ENCODE data around the gene ATP6V1F.

The ATP6V1F gene, protein sequence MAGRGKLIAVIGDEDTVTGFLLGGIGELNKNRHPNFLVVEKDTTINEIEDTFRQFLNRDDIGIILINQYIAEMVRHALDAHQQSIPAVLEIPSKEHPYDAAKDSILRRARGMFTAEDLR

DNA sequence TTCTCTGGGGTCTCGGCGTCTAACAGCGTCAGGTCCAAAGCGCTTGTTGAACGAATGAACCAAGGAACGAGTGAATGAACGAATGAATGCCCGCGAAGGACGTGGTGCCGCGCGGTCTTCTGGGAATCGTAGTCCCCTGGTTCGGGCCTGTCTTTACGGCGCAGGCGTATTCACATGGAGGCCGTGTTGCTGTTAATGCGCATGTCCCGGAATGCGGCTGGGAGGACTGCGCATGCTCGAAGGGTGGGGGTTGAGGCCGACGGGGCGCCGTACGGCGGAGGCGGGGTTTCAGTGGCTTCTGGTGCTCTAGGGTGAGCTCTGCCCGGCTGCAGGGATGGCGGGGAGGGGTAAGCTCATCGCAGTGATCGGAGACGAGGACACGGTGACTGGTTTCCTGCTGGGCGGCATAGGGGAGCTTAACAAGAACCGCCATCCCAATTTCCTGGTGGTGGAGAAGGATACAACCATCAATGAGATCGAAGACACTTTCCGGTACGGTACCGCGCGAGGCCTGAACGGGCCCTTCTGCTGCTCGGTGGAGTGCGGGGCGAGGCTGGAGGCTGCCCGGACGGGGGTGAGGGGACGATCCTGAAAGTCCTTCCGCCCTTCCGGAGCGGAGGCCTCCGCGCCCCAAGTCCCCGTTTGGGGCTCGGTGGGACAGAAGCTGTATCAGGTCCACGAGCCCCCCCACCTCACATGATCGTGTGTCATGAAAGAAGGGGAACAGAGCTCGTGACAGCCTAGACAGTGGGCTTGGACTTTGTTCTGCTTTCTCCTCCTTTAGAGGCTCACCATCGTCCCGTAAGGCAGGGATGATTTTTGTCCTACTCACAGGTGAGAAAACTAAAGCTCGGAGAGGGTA lies at the start of gene ATP6V1F:
TSS of gene ATP6V1F (plus strand) at position 286 of the 862 bp plus-strand sequence. CDS start at position 335, 49 bp downstream.
- DNase-seq, result peak; percentile 99

DNA sequence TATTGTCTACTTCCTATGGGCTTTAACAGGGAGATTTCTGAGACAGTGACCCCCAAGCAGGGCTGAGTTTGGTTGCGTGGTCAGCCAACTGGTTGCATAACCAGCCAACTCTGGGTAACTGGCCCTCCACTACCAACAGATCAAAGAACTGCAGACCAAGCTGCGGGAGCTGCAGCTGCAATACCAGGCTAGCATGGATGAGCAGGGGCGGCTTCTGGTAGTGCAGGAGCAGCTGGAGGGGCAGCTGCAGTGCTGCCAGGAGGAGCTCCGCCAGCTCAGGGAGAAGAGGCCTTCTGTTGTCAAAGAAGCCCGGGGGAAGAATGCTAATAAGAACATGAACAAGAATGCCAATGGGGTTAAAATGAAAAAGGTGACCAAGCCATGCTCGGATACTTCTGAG lies 48.2 kb upstream of the ATP6V1F start:
- no peak for DNase-seq

DNA sequence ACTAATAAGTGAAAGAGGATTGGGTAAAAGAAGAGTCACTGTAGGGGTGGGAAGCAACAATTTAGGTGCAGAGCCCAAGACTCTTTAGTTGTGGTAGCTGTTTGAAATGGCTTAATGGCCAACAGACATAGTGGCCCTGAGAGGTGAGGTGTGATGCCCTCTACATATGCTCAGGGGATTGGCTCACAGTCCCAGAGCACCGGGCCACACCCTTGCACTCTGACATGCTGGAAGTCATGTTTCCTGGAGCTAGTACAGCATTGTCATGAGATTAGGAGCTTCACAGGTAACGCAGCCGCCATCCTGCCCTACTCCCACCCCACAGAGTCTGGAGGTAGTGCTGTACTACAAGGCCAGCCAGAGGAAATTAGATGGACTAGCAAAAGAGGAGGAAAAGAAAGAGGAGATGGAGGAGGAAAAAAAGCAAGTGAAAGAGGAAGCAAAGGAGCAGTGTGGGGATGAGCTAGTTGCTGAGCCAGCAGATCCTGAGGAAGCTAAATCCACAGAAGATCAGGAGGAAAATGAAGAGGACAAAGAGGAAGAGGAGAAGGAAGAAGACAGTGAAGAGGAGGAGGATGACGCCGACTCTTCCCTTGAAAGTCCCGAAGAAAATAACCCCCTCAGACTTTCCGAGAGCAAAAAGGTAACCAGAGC lies 47.2 kb upstream of the ATP6V1F start:
- no peak for DNase-seq

DNA sequence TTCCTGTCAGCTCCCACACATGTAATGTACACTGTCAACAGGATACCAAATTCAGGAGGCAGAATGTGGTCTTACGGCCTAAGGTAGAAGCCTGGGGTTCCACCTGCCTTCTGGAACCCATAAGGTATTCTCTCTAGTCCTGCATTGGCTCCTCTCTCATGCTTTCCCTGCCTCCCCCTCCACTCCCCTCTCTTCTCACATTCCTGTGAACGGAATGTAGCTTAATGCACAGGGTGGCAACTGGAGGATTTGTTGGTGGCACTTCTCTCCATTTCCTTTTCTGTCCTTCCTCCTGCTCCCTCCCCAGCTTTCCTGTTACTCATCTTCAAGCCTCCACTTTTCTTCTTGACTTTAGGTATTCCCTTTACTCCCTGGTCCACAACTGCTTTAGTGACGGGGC lies 44.0 kb upstream of the ATP6V1F start:
- DNase-seq, result no peak

DNA sequence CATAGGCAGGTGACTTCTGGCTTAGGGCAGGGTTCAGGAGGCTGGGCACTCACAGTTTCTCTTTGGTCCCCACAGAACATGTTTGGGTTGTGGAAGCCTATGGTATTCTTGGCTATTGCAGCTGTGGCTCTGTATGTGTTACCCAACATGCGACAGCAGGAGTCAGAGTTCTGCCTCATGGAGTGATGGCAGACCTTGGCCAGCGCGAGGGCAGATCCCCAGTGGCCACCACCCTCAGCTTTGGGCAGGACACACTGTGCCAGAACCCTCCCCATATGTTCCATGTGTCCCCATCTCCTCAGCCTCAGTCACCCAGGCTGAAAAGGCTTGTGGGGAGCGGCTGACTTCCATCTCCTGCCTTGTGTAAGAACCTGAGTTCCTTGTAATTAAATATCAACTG lies 40.9 kb upstream of the ATP6V1F start:
- DNase-seq, result no peak

DNA sequence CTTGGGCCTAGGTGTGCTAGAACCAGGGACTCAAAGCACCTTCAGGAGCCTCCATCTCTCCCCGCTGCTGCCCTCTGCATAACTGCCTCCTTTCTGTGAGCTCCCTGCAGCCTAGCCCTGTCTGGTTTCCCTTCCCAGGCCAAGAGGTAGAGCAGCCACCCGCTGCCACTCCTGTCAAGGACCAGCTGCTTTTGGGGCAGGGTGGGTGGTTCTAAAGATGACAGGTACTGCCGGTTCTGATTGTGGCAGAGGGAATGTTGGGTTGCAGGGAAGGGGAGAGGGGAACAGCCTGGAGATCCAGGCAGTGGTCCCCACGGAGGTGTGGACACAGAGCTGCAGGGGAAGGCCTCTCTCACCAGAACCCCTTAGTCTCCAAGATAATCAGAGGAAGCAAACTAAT lies 36.1 kb upstream of the ATP6V1F start:
- no peak for DNase-seq

DNA sequence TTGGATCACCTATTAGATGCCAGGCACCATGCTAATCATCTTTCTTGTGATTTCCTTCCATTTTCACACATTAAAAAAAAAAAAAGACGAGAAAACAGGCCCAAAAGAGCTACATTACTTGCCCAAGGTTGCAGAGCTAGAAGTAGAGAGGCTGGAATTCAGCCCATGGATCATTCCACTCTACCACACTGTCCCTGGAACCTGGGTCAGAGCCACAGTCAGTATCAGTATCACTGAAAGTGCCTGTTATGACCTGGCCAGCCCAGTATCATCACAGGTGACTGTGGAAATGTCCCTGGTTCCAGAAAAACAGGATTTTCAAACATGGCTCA lies 35.8 kb upstream of the ATP6V1F start:
- DNase-seq, result no peak

DNA sequence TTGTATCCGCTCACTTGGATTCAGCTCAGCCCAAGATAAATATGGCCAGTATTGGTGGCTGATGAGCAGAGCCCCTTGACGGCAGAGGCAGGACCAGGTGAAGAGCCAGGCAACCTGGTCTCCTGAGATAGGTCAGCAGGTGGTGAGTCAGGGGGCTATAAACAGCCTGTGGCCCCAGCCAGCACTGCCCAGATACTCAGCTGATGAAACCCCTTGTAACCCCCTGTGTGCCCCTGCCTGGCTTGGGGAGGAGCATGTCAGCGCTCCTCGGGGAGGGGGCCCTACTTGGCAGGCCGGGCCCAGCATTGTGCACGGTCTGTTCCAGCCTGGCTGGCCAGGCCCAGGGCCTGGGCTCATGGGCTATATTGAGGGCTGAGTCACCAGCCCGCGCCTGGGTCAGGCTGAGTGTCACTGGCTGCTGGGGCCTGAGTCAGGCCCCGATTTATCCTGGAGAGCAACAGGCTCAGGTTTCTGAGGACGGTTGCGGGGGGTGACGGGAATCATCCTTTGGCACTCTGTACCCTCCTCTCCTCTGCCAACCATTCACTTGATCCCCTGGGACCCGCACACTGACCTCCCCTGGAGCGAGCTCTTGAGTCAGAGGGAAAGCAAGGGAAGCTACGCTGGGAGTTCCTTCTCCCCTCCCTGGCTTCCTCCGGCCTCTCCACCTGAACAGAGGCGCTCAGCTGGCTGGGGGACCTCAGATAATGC lies 35.3 kb upstream of the ATP6V1F start:
- DNase-seq, result no peak

DNA sequence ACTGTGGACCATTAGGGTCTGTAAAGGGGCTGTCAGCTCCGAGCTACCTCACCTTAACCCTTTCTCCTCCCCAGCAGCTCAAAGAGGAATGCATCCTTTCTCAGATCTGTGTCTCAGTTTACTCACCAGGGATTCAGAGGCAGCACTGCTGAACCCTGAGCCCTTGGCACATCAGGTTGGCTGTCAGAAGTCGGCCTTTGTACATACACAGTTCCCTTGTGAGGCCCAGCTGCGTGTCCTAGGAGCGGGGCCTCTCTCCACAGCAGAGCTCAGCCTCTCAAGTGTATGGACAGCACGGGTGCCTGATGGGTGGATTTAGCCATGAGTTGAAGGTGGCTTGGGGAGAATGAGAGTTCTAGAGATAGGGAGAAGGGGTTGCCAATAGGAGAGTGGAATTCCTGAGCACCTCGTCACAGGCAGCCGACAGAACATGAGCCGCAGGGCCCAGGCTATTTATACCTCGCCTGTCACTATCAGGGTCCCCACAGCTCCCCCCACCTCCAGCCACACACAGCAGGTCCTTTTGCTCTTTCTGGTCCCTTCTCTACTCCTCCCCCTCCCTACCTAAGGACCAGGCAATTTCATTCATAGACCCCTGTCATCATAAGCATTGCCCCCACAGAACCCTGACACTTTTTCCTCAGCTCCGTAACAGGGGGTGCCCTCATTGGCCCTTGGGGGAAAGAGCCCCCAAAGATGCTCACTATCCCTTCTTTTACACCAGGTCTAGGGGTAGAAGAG lies 34.5 kb upstream of the ATP6V1F start:
- DNase-seq, result no peak

DNA sequence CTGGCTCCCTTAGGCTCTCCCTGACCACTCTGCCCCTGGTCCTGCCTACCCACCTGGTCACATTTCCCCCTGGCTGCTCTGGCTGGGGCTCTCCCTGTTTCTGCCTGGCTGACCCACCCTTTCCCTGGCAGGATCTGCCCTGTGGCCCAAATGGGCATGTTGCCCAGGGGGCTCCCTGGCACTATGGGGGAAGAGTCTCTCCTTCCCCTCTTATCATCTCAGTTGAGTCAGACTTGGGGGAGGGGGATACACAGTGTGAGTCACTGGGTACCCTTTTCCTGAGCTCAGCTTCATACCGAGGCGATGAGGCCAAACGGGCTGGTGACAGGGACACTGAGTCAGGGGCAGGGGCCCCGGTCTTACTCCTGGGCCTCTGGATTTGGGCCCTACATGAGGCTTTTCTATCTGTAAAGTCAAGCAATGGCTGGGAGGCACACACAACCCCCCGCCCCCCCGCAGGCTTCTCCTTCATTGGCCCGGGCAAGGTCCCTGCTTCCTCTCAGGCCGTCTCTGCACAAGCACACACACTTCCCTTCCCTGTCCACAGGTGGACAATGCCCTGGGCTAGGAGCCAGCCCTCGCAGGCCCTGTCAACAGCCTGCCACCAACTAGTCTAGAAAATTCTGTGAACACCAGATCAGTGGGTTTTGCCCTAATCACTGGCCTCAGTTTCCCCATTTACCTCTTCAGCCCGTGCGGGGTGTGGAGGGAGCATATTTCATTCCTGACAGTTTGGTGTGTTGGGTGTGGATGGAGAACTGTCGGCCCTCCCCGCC lies 33.1 kb upstream of the ATP6V1F start:
- no peak for DNase-seq

DNA sequence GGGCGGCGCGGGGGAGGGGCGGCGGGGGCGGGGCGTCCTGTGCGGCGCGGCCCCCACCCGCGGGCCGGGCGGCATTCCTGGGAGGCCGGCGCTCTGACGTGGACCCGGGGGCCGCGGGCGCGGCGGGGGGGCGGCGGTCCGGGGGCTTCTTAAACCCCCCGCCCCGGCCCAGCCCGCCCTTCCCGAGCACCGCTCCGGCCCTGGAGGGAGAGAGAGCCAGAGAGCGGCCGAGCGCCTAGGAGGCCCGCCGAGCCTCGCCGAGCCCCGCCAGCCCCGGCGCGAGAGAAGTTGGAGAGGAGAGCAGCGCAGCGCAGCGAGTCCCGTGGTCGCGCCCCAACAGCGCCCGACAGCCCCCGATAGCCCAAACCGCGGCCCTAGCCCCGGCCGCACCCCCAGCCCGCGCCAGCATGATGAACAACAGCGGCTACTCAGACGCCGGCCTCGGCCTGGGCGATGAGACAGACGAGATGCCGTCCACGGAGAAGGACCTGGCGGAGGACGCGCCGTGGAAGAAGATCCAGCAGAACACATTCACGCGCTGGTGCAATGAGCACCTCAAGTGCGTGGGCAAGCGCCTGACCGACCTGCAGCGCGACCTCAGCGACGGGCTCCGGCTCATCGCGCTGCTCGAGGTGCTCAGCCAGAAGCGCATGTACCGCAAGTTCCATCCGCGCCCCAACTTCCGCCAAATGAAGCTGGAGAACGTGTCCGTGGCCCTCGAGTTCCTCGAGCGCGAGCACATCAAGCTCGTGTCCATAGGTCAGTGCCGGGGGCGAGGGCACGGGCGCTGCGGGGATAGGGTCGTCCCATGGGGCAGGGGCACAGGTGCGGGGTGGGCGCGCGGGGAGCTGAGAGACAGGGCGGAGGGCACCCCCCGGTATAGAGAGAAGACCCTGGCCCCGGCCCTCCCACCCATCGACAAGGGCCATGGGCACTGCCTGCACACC lies 32.2 kb upstream of the ATP6V1F start, which contains the start of gene FLNC:
TSS of gene FLNC (plus strand) at position 176 of the 947 bp plus-strand sequence. CDS start at position 408, 232 bp downstream.
- peak; percentile 56 for DNase-seq

DNA sequence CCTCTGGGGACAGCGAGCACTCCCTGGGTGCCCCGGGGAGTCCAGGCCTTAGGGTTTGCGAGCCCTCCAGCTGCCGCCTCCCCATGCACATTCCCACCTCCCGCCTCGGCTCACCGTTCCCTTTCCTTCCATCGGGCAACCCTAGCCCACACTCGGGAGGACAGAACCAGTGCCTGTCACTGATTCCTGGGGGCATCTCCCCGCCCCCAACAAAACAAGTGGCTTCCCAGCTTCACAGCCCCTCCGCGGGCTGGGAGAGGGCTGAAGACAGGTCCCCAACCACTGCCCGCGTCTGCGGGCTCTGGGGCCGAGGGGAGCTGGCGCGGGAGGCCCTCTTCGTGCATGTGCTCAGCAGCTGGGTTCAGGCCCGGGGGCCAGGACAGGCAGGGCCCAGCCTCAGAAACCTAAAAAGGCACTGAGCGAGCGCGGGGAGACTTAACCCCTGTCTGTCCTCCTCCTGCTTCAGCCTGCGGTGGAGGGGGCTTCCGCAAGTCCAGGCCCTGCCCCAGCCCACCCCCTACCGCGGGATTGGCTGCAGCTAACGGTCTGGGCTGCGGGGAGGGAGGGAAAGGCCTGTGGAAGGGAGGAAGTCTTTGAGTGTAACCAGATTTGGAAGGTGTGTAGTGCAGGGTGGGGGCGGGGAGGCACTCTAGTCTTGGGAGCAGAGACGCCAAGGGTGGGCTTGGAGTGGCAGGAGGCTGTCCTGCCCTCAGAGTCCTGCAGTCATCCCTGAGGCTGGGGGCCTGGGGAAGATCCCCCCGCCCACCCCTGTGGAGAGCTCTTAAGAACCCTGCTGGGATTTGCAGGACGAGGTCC lies 31.3 kb upstream of the ATP6V1F start:
- peak; percentile 26 for DNase-seq

DNA sequence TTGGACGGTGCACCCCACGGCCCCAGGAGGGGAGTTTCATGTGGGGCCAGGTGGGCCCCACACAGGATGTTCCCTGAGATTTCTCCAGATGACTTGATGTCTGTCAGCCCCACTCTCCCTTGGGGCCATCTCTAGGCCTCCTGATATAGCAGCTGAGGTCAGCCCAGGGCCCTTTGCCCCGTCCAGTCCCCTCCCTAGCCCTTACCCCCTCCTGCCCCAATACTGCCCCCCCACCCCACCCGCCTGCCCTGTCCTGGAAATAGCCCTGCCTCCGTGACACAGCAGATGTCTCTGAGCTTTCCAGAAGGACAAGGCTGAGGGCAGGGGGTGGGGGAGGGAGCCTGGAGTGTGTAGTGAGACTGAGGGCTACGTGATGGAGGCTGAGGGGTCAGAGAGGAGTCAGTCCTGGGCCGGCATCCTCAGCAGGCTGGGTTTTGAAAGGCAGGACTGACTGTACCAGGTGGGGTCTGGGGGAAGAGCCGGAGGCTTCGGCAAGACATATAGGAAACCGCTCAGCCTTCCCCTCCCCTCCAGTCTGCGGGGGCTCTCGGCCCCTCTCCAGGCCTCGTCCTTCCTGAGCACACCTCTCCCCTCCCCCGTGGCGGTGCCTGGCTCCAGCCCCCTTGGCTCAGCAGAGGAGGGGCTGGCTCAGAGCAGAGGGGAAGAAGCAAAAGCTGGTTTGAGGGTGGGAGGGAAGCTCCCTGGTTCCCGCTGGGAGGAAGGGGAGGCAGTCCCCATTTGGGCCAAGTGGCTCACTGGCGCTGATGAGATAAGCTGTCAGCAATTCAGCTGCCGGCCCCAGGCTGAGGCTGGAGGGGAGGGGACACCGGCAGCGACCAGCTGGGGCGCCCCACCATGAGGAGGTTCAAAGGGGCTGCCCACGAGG lies 30.4 kb upstream of the ATP6V1F start:
- DNase-seq, result no peak

DNA sequence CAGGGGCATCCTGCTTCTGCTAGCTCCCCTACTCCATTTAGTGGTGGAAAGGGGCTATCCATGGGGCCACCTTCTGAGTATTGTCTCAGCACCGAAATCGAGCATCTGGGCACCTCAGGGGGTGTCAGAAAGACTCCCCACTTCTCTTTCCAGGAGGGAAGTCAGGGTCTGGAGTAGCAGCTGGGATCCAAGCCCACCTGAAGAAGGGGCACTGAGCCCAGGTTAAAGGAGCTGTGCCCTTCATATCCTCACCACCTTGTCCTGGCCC lies 29.8 kb upstream of the ATP6V1F start:
- no peak for DNase-seq

DNA sequence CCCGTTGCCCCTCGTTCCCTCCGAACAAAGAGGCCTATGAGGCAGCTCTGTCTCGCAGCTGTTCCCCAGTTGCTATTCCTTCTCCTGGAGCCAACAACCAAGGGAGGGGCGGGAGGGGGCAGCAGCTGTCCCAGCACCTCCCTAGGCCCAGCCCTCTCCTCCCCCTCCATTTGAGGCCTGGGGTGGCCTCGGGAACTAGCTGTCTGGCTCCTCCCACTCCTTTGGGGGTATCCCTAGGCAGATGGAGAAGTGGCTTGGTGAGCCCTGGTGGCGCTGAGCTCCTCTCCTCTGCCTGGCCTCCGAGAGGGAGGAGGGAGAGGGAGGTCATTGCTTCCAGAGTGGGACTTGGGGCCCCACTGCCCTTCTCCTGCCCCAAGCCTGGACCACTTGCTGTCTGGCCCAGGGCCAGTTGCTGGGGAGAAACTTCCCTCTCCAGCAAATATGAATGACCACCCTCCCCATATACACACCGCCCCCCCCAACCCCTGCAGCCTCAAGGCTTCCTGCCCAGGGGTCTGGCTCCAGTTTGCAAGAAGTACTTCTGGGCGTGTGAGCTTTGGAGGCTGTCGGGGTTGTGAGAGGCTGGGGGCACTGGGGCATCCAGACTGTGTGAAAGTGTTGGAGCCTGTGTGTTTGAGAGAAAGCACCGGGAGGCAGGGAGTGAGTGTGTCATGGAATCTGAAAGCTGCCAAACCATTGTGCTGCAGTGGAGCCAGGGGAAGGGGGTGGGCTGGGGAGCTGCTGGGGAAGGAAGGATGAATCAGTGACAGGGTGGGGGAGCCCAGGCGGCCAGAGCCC lies 29.3 kb upstream of the ATP6V1F start:
- DNase-seq, result no peak

DNA sequence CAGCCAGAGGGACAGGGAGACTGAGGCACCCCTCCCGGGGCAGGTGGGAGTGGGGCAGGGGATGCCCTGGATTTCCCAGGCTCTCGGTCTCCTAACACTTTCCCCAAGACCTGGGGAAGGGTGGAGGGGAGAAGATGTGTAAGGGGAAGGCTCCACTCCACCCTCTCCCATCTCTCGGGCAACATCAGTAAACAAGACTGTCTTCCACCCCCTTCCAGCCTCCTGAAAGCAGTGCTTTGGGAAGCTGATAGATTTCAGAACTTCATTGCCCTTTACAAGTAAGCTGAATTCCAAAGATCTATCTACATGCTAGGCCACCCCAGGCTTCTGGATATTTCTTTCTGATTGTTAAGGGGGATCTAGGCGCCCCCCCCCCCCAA lies 28.7 kb upstream of the ATP6V1F start:
- no peak for DNase-seq

DNA sequence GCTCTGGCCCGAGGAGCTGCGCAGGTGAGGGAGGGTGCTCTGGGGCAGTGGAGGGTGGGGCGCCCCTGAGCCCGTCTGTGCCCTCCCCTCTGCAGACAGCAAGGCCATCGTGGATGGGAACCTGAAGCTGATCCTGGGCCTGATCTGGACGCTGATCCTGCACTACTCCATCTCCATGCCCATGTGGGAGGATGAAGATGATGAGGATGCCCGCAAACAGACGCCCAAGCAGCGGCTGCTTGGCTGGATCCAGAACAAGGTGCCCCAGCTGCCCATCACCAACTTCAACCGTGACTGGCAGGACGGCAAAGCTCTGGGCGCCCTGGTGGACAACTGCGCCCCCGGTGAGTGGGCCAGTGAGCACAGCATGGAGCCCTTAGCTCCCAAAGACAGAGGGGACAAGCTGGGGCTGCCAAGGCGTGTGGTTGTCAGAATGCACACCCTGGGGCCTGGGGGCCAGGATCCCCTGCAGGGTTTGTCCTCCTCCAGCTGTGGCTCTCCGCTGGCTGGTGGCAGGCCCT lies 27.4 kb upstream of the ATP6V1F start:
- no peak for DNase-seq

Data from stimulated activated CD4-positive, alpha-beta T cell treated with anti-CD3 and anti-CD28 coated beads, Interleukin-15, amount 100 ng/mL, for 24 hours (primary cell).